Activated CD4-positive, alpha-beta memory T cell treated with anti-CD3 and anti-CD28 coated beads for 36 hours (primary cell): ENCODE measurements around the gene SPATA6L. TPM values are rescaled to one million over a fixed set of nuclear protein-coding genes. Genes with fewer than 3 reads are reported as not detected.

Source experiments
- CTCF ChIA-PET: fragments of 350-600 bp; sonication (Branson Sonifier 250); formaldehyde crosslinking; loops from one replicate; lab custom pipeline; 2021; ENCODE audit warnings: antibody characterized with exemption, inconsistent platforms; lab: Charles Lee
- POLR2A ChIA-PET: fragments of 350-600 bp; sonication (Branson Sonifier 250); formaldehyde crosslinking; loops from one replicate; lab custom pipeline; 2021; ENCODE audit warnings: antibody characterized with exemption; lab: Charles Lee
- DNase-seq: peaks from one replicate; pipeline ENCODE4 v3.0.0-alpha.2; 2020
- H3K27ac Mint-ChIP-seq: one replicate; pipeline ENCODE4 v1.8.0; 2021; ENCODE audit warnings: mixed read lengths
- H3K27me3 Mint-ChIP-seq: one replicate; pipeline ENCODE4 v1.8.0; 2021; ENCODE audit warnings: mixed read lengths
- H3K36me3 Mint-ChIP-seq: one replicate; pipeline ENCODE4 v1.8.0; 2021; ENCODE audit warnings: mixed read lengths
- H3K4me1 Mint-ChIP-seq: one replicate; pipeline ENCODE4 v1.8.0; 2021; ENCODE audit warnings: low read depth, mixed read lengths
- H3K4me3 Mint-ChIP-seq: one replicate; pipeline ENCODE4 v1.8.0; 2021; ENCODE audit warnings: mild to moderate bottlenecking, mixed read lengths
- H3K9me3 Mint-ChIP-seq: one replicate; pipeline ENCODE4 v1.8.0; 2021; ENCODE audit warnings: mixed read lengths
- intact Hi-C: fragments of 100-400 bp; cut with micrococcal nuclease; formaldehyde crosslinking; loops from one replicate; pipeline ENCODE4 v1.15.1; 2023
- total RNA-seq, 2 experiments: library from RNA; stranded (reverse); gene quantifications; one replicate each; pipeline ENCODE4 v1.2.3, GENCODE V29; 2021

Gene SPATA6L
- total RNA-seq, 2 experiments from 2014 or later = 0.48 to 0.59 TPM

DNA sequence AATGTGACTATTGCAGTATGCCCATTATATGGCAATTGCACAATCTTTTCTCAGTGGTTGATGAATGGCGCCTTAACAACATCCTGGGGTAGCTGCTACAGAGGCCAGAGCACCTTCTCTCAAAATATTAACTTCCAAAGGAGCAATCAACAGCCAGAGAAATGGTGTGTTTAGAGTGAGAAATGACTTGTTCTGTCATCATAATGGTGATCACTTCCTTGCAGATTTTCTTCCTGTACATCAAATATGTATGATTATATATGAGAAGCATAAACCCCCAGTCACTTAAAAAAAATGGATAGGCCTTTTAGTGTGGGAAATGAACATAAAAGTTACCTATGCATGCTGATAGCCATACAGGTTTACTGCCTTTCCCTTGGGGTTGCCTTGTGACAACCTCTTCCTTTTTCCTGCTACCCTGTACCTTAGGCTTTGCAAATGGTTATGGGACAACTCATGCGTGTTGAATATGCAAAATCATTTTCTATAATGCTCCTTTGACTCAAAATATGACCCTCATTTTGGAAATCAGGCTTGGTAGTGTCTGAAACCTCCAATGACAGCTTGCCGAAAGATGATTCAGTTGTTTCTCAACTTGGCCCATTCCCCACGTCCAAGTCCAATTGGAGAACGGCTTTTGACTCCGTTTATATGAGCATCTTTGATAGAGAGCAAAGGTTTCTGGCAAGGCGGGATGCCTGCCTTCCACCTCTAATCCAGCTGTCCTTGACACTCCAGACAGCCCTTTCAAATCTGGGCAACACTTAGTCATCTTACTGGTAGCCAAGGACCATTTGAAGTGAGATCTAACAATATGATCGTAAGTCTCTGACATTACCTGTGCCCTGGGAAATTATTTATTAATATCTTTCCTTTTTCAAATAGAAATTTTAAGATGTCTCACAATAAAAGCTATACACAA, 106.8 kb downstream of the SPATA6L start:
- POLR2A ChIA-PET = no interaction called here
- Mint-ChIP-seq H3K27me3 (no peaks in the 10 kb centered on the region), H3K9me3 (no peaks in the 10 kb centered on the region), H3K4me3 (no peak overlapping the region), H3K36me3 (no peaks in the 10 kb centered on the region), H3K4me1 (peaks cover 23% of the 10 kb centered on the region), H3K27ac (no peak overlapping the region)
- intact Hi-C loops = no loop called here
- no peak for DNase-seq
- CTCF ChIA-PET = no interaction called here

GRCh38 chr9:4558371-4558998, 107.8 kb downstream of the SPATA6L start:
- intact Hi-C loops = no loop called here
- H3K27me3 Mint-ChIP-seq = no peaks in the 10 kb centered on the region
- H3K4me3 Mint-ChIP-seq = no peak overlapping the region
- H3K27ac Mint-ChIP-seq = no peak overlapping the region
- H3K9me3 Mint-ChIP-seq = no peaks in the 10 kb centered on the region
- ChIA-PET POLR2A (no interaction called here), CTCF (interaction anchor here (0.7 to 0.8 kb wide), 2 partner anchors 14 to 81 kb away, joined by 3 read pairs; no protein-coding TSS in a partner anchor)
- H3K4me1 Mint-ChIP-seq = peaks cover 21% of the 10 kb centered on the region
- no peak for DNase-seq
- H3K36me3 Mint-ChIP-seq = no peaks in the 10 kb centered on the region

- no peak for DNase-seq
- Mint-ChIP-seq H3K36me3 (no peaks in the 10 kb centered on the region), H3K27ac (no peak overlapping the region), H3K4me1 (peaks cover 26% of the 10 kb centered on the region), H3K9me3 (no peaks in the 10 kb centered on the region), H3K4me3 (no peak overlapping the region), H3K27me3 (no peaks in the 10 kb centered on the region)
- intact Hi-C loops = no loop called here
- CTCF ChIA-PET = no interaction called here
- POLR2A ChIA-PET = no interaction called here
Measured at GRCh38 chr9:4555236-4555635, 111.0 kb downstream of the SPATA6L start.

DNA sequence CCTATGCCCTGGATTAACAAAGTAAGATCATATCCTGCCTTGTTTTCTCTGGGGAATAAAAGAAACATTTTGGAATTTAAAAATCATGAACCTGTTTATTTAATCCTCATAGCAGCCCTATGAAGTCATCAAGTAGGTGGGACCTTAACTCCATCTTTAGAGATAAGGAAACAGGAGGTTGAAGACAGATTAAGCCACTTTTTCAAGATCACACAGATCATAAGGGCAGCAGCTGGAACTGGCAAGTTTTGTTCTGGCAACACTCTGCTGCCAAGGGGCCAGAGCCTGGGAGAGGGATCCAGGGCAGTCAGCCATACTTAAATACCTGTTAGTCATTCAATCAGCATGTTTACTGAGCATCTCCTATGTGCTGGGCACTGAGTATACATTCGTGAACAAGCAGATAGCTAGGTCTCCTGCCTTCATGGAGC, 112.3 kb downstream of the SPATA6L start:
- H3K4me3 Mint-ChIP-seq = no peak overlapping the region
- ChIA-PET CTCF (interaction anchor here (1.5 kb wide), 1 partner anchor 50 kb away, joined by 8 read pairs; no protein-coding TSS in a partner anchor), POLR2A (no interaction called here)
- DNase-seq = no peak
- intact Hi-C loops = no loop called here
- peaks cover 26% of the 10 kb centered on the region for H3K4me1 Mint-ChIP-seq
- H3K36me3 Mint-ChIP-seq = no peaks in the 10 kb centered on the region
- H3K27ac Mint-ChIP-seq = no peak overlapping the region
- no peaks in the 10 kb centered on the region for H3K9me3 Mint-ChIP-seq
- H3K27me3 Mint-ChIP-seq = no peaks in the 10 kb centered on the region

DNA sequence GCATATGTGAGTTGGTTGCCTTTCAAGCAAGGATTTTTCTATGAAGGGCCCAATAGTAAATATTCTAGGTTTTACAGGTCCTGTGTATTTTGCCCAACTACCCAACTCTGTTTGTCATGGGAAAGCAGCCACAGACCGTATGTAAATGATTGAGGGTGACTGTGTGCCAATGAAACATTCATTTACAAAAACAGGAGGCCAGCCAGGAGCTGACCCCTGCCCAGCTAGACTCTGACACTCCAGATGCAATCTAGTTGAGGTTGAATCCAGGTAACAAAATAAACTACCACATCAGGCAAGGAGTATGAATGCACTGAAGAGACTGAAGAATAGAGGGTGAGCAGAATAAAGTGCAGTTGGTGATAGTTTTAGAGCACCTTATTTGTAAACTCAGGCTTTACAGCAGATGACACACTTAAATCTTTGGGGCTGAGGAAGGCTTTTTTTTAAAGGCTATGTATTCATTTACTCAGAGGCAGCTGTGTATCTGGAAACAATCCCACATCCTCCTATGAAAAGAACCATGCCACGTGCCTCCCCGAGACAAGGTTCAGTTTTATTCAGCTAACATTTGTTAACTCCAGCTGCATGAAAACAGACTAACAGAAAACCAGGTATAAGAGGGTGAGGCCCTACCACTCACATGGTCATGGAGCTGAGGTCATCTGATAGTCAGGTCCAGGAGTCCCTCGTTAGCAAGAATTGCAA, 115.3 kb downstream of the SPATA6L start:
- peaks cover 37% of the 10 kb centered on the region for H3K4me1 Mint-ChIP-seq
- intact Hi-C loops = no loop called here
- H3K9me3 Mint-ChIP-seq = no peaks in the 10 kb centered on the region
- POLR2A ChIA-PET = no interaction called here
- CTCF ChIA-PET = no interaction called here
- H3K4me3 Mint-ChIP-seq = no peak overlapping the region
- no peaks in the 10 kb centered on the region for H3K27me3 Mint-ChIP-seq
- no peaks in the 10 kb centered on the region for H3K36me3 Mint-ChIP-seq
- no peak overlapping the region for H3K27ac Mint-ChIP-seq
- DNase-seq = peak; percentile 29

- Mint-ChIP-seq H3K9me3 (no peaks in the 10 kb centered on the region), H3K27ac (no peak overlapping the region), H3K36me3 (no peaks in the 10 kb centered on the region), H3K4me3 (no peak overlapping the region), H3K4me1 (peaks cover 28% of the 10 kb centered on the region), H3K27me3 (no peaks in the 10 kb centered on the region)
- ChIA-PET POLR2A (no interaction called here), CTCF (interaction anchor here (0.9 kb wide), 1 partner anchor 167 kb away, joined by 3 read pairs; no protein-coding TSS in a partner anchor)
- DNase-seq = no peak
- intact Hi-C loops = no loop called here
Measured at GRCh38 chr9:4549751-4550295, 116.5 kb downstream of the SPATA6L start.

GRCh38 chr9:4548811-4549725, 117.2 kb downstream of the SPATA6L start:
- intact Hi-C loops = no loop called here
- Mint-ChIP-seq H3K27me3 (no peaks in the 10 kb centered on the region), H3K36me3 (no peaks in the 10 kb centered on the region), H3K9me3 (no peaks in the 10 kb centered on the region), H3K4me1 (peaks cover 21% of the 10 kb centered on the region), H3K4me3 (no peak overlapping the region), H3K27ac (no peak overlapping the region)
- POLR2A ChIA-PET = no interaction called here
- DNase-seq = peak; percentile 25
- CTCF ChIA-PET = interaction anchor here (0.9 kb wide), 1 partner anchor 166 kb away, joined by 3 read pairs; no protein-coding TSS in a partner anchor

Other genes starting within 250 kb of the SPATA6L start
- gene SLC1A1, start 176.0 kb downstream of the SPATA6L start, total RNA-seq = not detected
- gene PLPP6, start 4.2 kb downstream of the SPATA6L start, total RNA-seq = 1 to 10 TPM; 4.4 to 4.6 TPM
- gene CDC37L1, start 13.1 kb upstream of the SPATA6L start, total RNA-seq = 10 to 100 TPM in 1 of 2 experiments, 1 to 10 TPM in 1; 9.7 to 11.0 TPM
- gene AK3, start 74.7 kb upstream of the SPATA6L start, total RNA-seq = 10 to 100 TPM; 33.8 to 34.5 TPM
- 10 to 100 TPM; 26.0 to 28.2 TPM for gene RCL1, start 126.5 kb upstream of the SPATA6L start, total RNA-seq